Bronchial epithelial cell (primary cell): Measurements from ENCODE around the gene SHB. TPM values are rescaled to one million over a fixed set of nuclear protein-coding genes. Genes with fewer than 3 reads are reported as not detected.

Experiments used
- DNase-seq: peaks from one replicate; pipeline ENCODE4 v3.0.0-alpha.2; 2010; ENCODE audit warnings: low read depth
- FAIRE-seq: peaks from 2 replicates; lab custom pipeline; 2011; peaks lifted over from hg19 to GRCh38; lab: Jason Lieb, UNC
- H3K27me3 ChIP-seq: 2 replicates; pipeline ENCODE4 v1.5.1; 2011; ENCODE audit warnings: low read length; ENCODE audit not compliant: control insufficient read depth, insufficient read depth
- H3K36me3 ChIP-seq: 2 replicates; pipeline ENCODE4 v1.5.1; 2011; ENCODE audit warnings: low read length; ENCODE audit not compliant: control insufficient read depth, insufficient read depth
- H3K4me3 ChIP-seq: 2 replicates; pipeline ENCODE4 v1.5.1; 2011; ENCODE audit warnings: mild to moderate bottlenecking, low read depth, low read length, control low read depth
- CTCF ChIP-seq: IDR thresholded peaks from 2 replicates; pipeline ENCODE4 v1.5.1; 2011; ENCODE audit warnings: mild to moderate bottlenecking, moderate library complexity, low read length, control low read depth, inconsistent platforms; ENCODE audit not compliant: insufficient read depth, severe bottlenecking
- total RNA-seq: library from RNA; depleted of rRNA; stranded (reverse); fragments of >200 nt; gene quantifications from 2 replicates; pipeline ENCODE4 v1.2.1, GENCODE V29; 2014

SHB gene
- total RNA-seq, 1 donor from 2014 or later = 14.5 TPM

- H3K36me3 ChIP-seq = no peaks in the 10 kb centered on the region
- FAIRE-seq (no peak), DNase-seq (no peak)
- no peak for TF ChIP-seq CTCF
- no peaks in the 10 kb centered on the region for H3K27me3 ChIP-seq
- H3K4me3 ChIP-seq = no peak overlapping the region
Observed at GRCh38 chr9:37960631-37961030, 108.4 kb downstream of the SHB start.

GRCh38 chr9:37959976-37960375 is 109.1 kb downstream of the SHB start:
- TF ChIP-seq CTCF = no peak
- H3K27me3 ChIP-seq = no peaks in the 10 kb centered on the region
- FAIRE-seq = no peak
- H3K4me3 ChIP-seq = no peak overlapping the region
- no peak for DNase-seq
- no peaks in the 10 kb centered on the region for H3K36me3 ChIP-seq

GRCh38 chr9:37958154-37958553 is 110.9 kb downstream of the SHB start:
- Histone ChIP-seq H3K27me3 (no peaks in the 10 kb centered on the region), H3K36me3 (no peaks in the 10 kb centered on the region), H3K4me3 (no peak overlapping the region)
- DNase-seq (no peak), FAIRE-seq (no peak)
- no peak for TF ChIP-seq CTCF

GRCh38 chr9:37957664-37957953 is 111.4 kb downstream of the SHB start:
- no peaks in the 10 kb centered on the region for H3K27me3 ChIP-seq
- no peak for TF ChIP-seq CTCF
- FAIRE-seq = no peak

GRCh38 chr9:37956904-37957663 is 111.9 kb downstream of the SHB start:
- no peak for TF ChIP-seq CTCF
- H3K4me3 ChIP-seq = no peak overlapping the region
- no peaks in the 10 kb centered on the region for H3K27me3 ChIP-seq
- FAIRE-seq = no peak
- no peak for DNase-seq
- H3K36me3 ChIP-seq = no peaks in the 10 kb centered on the region

More at GRCh38 chr9:37957664-37957953, 111.4 kb downstream of the SHB start:
- Histone ChIP-seq H3K36me3 (no peaks in the 10 kb centered on the region), H3K4me3 (no peak overlapping the region)
- DNase-seq = no peak

GRCh38 chr9:37956423-37956820 is 112.6 kb downstream of the SHB start:
- H3K4me3 ChIP-seq = no peak overlapping the region
- FAIRE-seq = no peak
- DNase-seq = no peak
- TF ChIP-seq CTCF = no peak
- no peaks in the 10 kb centered on the region for H3K36me3 ChIP-seq
- no peaks in the 10 kb centered on the region for H3K27me3 ChIP-seq
